GM19239 (cell line): ENCODE measurements around the gene MAP2K5.
A peak's percentile ranks its signal among the peaks of the same experiment; 100 is the strongest.
"Not testable (repeated sequence)": the region's sequence is repeated elsewhere in the genome, so short reads cannot be mapped to it uniquely, and the experiment has no call there.

Experiments used
- DNase-seq: peaks from one replicate; pipeline ENCODE4 v3.0.0; 2011; ENCODE audit warnings: low spot score; ENCODE audit not compliant: insufficient read length
- FAIRE-seq: peaks from 2 replicates; lab custom pipeline; 2011; peaks lifted over from hg19 to GRCh38; lab: Jason Lieb, UNC

Gene MAP2K5

DNA sequence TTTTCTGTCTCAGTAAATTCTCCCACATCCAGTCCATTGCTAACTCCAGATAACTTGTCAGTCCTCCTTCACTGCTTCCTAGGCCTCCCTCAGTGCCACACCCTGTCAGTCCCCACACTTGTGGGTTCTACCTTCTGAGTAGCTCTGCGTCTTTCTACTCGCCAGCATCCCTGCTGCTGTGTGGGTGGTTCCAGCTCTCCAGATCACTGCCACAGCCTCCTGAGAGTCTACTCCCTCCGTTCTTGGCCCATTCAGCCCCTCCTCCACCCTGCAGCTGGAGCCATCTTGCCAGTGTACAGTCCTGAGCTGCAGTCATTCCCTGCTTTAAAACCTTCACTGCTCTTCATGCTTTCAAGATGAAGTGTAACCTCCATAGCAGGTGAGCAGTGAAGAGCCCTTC is 45.3 kb downstream of the MAP2K5 start:
- no peak for DNase-seq
- no peak for FAIRE-seq

DNA sequence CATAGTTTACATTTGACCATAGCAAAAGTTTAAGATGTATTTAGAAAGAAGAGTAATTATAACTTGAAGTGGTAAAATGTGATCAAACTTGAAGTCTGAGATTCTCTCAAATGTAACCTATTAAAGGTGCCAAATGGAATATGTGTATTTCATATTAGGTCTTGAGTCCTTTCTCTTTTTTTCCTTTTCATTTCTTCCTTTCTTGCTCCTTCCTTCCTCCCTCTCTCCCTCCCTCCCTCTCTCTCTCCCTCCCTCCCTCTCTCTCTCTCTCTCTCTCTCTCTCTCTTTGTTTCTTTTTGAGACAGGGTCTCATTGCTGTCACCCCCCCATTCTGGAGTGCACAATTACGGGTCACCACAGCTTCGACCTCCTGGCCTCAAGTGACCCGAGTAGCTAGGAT is 47.7 kb downstream of the MAP2K5 start:
- DNase-seq: no peak
- FAIRE-seq: no peak

DNA sequence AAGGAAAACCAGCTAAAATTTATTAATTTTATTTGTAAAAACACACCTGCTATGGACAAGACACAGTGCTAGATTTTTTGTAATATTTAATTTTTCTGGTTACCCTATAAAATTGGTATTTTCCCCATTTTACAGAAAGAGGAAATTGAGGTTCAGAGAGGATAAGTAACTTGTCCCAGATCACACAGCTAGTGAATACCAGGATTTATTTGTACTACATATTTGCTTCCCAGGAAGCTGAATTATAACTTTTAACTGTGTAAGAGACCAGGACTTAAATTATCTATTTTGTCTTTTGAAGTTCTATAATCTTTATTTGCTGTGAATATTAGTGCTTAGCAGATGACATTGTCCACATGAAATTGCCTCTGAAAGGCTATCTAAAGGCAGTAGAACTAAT is 49.7 kb downstream of the MAP2K5 start:
- no peak for DNase-seq
- no peak for FAIRE-seq

DNA sequence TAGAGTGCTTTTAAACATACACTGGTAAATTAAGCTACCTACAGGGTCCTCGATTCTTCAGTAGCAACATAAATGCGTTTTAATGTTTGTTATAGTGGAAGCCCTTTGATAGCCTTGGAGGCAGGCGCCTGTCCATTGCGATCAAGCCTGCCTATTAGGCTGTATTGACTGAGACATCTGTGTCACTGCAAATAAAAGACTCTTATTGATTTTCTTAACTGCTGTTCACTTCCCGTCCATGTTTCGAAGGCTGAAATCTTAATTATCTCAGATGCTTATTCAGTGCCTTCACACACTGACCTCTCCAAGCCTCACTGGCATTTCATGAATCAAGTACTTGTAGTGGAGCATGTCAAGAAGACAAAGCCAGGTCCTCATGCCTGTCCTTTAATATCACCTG is 51.1 kb downstream of the MAP2K5 start:
- no peak for FAIRE-seq
- DNase-seq: no peak

DNA sequence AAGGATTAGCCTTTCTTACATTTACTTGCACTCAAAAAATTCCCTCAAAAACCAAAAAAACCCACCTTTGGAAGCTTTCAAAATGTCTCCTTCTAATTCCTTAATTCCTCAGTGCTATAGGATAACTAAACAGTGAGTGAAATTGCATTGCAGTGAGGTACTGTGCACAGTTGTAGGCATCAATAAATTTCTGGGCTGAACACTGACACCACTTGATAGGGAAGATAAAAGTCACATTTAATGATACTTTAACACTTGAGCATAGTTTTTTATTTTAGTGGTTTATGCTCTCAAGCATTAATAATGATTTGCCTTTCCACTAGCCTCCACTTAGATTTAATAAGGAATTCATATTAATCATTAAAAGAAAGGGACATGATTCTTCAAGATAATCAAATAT is 52.3 kb downstream of the MAP2K5 start:
- DNase-seq (no peak), FAIRE-seq (no peak)

DNA sequence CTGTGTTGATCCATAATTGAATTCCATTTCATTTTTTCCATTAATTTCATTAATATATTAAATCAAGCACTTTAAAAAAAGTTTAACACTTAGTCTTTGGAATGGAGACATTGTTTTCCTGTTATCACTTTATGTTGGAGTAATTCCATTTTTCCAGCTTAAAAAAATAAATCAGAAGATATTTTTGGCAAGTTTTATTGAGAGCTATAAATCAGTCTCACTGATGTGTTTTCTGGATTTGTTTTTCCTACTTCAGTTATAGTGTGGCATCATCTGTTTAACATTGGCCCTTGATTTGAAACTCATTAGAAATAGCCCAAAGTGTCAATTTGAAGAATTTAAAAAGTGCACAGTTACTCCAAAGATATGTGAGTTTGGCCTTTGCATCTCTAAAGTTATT is 53.1 kb downstream of the MAP2K5 start:
- DNase-seq (no peak), FAIRE-seq (no peak)

DNA sequence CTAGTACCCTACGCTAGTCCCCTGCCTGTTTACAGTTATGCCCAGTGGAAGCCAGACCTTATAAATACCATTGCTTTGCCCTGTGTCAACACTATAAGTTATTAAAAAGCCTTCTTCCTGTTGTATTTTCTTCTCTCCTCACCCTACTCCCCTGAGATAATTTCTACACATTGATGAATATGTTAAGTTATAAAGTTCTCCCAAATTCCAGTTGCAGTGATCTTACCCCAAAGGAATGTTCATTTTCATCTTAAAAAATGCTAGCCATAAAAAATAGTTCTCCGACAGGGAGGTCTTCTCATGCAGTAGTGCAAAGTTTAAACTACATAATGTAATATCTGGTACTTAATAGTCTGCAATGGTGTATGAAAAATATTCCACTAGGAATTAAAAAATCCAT is 58.6 kb downstream of the MAP2K5 start:
- no peak for FAIRE-seq
- no peak for DNase-seq

DNA sequence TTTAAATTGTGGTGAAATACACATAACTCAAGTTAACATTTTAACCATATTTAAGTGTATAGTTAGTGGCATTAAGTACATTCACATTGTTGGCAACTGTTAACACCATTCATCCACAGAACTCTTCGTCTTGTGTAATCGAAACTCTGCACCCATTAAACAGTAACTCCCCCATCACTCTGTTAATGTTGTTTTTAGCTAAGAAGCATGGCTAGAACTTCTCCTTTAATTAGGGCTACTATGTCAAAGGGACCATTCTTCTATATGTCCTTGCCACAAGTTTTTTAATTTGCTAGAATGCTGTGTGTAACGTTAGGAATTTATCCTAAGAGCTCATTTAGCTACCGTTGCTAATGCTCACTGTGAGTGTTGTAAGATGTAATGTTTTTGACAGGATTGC is 60.6 kb downstream of the MAP2K5 start:
- FAIRE-seq (no peak), DNase-seq (no peak)

DNA sequence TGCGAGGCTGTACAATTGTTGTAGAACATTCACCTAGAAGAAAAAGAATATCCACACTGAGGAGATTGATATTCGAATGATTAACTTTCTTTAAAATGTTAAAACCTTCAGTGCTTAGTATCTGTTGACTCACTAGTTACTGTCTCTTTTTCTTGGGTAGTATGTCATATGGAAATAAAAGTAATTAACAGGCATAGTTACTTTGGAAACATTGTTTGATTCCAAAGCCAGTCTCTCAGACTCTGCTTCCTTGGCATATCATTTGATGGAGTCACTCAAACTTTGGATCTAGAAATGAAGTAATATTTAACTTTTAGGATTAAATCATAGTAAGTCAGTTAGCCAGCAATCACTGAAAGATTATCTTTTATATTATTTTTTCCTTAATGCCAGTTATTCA is 63.4 kb downstream of the MAP2K5 start:
- FAIRE-seq (no peak), DNase-seq (no peak)

DNA sequence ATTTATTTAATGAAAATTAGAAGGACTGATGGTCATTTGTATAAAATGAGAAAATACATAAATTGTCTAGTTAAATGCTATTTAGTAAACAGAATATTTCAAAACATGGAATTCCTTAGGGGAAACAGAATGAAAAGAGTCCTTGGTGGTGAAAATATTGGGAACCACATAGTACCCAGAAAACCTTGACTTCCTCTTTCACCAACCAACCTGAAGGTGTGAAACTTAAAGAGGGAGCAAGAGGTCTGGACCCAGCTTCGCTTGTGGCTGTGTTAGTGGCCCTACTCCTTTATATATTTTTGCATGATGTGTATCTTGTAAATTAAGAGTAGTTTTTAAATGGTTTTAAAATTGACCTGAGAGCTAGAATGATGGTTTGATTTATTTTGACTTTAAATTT is 64.2 kb downstream of the MAP2K5 start:
- DNase-seq (no peak), FAIRE-seq (no peak)

DNA sequence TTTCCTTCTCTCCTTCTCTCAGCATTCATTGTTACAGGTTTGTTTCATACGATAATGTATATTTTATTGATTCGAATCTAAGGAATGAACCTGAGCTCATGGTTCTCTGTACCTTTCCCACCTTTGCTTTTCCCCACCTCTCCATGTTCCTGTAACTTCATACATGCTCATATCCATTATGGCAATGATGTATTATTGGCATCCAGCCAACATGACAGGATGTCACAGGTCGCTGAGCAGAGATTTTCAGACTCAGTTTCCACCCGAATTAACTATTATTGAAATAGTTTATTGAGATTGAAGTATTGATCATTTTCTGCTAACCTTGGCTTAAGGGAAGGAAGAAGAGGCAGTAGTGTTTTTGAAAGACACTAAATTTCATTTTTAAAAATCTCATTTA is 64.8 kb downstream of the MAP2K5 start:
- FAIRE-seq: no peak
- no peak for DNase-seq

DNA sequence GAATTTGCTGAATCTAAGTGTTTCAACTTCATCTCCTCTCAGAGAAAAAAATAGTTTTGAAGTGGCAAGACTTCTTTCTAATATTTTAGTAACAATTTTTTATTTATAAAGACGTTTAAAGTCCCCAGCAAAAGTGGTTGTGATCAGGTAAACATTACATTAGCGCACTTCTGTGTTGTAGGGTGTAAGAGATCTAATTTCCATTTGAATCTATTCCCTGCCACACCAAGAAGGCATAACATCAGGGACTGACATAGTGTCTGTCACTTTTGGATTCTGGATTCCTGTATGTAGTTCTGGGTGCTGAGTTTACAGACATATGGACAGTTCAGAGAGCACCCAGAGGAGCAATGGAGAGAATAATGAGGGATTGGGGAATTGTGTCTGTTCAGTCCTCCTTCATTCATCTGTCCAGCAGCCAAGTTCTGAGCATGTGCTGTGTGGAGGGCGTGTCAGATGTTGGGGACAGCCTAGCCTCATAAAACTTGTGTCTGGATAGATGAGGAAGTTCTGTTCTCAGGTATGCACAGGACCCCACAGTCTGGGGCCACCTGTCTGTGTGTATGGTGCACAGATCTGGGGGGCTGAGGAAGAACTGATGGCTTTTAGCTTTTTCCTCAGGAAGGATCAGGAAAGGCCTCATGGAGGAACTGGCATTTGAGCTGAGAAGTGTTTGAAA is 65.6 kb downstream of the MAP2K5 start:
- no peak for FAIRE-seq

DNA sequence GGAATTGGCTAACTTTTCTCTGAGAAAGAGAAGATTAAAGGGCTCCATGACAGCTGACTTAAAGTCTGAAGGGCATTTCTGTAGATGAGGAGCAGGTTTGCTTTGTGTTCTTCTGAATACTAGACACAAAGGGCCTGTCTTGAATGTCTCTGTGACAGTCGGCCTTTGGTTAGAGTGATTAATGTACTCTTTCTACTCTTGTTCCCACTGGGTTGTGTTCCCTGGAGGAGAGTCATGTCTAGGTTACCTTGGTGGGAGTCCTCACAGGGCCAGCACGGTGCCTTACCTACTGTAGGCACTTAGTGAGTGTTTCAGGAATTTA is 66.1 kb downstream of the MAP2K5 start:
- FAIRE-seq (no peak), DNase-seq (no peak)

More for the DNA sequence above, 65.6 kb downstream of the MAP2K5 start:
- no peak for DNase-seq

DNA sequence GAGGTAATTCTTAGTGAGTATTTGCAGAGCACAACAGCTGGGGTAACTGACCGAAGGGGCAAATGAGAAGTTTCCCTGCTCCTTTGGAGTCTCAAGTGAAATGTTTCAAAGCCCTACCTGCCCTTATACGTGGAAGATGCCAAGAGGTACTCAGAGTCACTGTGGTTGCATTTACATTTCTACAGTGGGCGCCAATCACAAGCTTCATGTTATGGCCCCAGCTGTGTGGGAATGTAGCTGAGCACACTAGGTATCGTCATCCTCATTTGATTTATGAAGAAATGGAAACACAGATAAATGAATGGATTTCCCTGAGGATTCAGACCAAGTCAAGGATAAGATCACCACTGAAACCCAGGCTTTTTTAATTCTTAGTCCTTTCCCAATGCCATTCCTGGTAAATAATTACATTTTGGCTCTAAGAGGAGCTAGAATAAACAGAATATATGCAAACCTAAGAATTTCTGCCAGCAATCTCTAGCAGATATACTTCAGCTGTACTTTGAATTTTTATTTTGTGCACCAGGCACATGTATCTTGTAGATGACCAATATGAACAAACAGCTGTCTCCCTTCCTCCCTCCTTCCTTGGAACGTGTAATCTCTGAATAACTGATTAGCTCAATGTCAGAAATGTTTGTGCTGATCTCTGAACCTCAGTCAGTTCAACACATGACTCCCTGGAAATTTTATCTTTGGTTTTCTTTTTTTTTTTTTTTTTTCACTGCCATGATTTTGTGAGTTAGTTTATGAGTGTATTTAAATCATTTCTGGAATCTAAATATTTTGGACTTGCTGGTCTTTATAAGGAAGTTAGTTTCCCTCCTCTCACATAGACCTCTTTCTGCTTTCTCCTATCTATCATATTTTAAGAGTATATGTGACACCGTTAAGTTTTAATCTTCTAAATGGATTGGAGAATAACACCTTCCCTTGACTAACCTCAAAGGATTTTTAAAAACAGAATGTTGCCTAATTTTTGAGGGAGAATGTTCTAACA is 69.2 kb downstream of the MAP2K5 start:
- FAIRE-seq: no peak
- DNase-seq: no peak

DNA sequence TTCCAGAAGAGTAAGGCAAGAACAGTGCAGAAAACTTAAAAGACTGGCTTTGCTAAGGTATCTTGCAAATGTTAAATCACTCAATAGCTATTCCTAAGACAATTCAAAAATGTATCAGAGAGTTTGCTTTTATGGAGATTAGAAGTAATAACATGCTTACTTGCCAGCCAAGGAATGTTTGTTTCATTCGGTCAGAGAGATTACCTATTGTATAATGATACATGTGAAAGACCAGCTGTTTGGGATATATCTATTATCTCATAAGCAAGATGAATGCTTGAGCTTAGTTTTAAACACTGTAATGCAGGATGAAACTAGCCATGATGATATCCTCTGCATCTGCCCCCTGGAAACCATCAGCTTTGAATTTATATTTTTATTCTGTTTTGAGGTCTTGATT is 70.7 kb downstream of the MAP2K5 start:
- FAIRE-seq (no peak), DNase-seq (no peak)

DNA sequence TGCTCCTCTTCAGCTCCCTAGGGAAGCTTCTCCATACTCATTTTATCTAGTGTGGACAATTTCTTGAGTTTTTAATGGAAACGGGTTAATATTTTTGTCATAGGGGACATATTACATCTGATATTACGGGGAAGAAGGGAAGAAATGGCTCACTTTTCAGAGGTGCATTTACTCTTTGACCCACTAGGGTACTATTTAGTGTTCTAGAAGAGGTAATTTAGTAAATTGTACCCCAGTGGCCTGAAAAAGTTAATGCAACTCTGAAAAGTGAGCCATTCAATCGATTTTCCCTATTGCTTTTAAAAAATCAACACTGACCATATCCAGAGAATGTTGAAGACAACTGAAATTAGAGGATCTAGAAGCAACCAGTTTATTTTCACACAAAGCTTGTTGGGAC is 71.2 kb downstream of the MAP2K5 start:
- DNase-seq (no peak), FAIRE-seq (no peak)

DNA sequence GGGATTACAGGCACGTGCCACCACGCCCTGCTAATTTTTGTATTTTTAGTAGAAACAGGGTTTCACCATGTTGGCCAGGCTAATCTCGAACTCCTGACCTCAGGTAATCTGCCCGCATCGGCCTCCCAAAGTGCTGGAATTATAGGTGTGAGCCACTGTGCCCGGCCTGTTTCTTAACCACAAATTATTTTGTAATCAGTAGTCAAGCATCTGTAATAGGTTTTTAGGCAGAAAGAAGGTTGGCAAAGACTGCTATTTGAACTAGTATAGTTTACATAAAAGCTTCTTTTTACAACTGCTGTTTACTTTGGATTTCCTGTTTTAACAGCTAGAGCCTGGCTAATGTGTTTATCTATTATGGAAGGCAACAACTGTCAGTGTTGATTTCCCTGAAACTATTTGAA is 72.6 kb downstream of the MAP2K5 start:
- DNase-seq, FAIRE-seq: not testable (repeated sequence)

DNA sequence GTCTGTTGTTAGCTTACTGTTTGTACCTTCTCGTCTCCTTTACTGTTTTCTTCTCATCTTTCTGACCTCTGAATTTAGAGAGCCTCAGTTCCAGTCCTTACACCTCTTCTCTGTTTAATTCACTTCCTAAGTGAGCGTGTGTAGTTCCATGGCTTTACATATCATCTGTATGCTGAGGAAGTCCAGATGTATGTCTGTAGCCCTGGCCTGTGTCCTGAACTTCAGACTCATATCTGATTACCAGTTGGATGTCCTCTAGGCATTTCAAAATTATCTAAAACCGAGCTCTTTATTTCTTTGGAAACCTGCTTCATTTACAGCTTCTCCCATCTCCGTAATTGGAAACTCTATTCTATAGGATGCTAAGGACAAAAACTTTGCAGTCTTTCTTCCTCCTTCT is 75.8 kb downstream of the MAP2K5 start:
- FAIRE-seq: no peak

DNA sequence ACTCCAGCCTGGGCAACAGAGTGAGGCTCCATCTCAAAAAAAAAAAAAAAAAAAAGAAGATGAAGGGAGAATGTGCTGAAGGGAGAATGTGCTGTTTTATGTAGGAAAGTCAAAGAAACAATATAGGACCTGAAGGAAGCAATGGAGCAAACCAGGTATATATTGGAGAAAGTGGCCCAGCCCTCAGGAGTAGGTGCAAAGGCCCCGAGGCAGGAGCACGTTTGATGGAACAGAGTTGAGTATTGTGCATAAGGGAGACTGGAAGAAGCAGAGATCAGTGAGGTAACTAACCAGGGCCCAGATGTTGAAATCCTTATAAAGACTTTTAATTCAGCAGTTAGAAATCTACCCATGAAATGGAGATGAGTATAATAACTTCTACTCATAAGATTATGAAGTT is 79.6 kb downstream of the MAP2K5 start:
- DNase-seq: no peak
- no peak for FAIRE-seq

More for the DNA sequence above, 75.8 kb downstream of the MAP2K5 start:
- no peak for DNase-seq

DNA sequence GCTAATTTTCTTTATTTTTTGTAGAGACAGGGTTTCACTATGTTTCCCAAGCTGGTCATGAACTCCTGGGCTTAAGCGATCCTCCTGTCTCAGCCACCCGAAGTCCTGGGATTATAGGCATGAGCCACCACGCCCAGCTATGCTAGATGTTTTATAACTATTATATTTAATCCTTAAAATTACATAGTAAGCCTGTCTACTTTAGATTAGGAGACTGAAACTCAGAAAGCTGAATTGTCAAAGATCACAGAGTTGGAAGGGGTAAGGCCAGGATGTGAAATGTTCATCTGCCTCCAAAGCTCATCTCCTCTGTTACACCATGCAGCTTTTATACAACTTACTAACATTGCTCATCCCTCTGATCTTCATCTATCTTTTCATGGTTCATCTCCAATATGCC is 89.8 kb downstream of the MAP2K5 start:
- DNase-seq: no peak

DNA sequence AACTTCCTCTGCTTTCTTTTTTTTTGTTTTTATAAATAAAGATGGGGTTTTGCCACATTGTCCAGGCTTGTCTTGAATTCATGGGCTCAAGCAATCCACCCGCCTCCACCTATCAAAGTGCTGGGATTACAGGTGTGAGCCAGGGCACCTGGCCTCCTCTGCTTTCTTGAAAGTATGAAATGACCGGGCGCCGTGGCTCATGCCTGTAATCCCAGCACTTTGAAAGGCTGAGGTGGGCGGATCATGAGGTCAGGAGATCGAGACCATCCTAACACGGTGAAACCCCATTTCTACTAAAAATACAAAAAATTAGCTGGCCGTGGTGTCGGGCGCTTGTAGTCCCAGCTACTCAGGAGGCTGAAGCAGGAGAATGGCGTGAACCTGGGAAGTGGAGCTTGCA is 93.4 kb downstream of the MAP2K5 start:
- DNase-seq, FAIRE-seq: not testable (repeated sequence)

More for the DNA sequence above, 89.8 kb downstream of the MAP2K5 start:
- FAIRE-seq: no peak

DNA sequence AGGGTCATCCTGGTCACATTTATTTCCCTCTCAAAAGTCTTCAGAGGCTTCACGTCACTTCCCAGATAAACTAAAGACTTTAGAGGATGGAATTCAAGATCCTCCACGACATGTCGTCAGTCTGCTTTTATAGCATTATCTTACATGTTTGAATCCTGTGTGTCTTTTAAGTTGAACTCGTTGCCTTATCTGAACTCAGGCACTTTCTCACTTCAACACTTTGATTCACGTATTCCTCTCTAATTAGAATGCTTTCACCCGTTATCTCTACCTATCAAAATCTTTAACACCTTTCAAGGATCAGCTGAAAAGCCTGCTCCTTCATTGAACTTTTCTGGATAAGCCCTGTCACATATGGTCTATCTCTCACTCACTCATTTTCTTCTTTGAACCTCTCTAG is 97.1 kb downstream of the MAP2K5 start:
- FAIRE-seq: peak; percentile 11
- no peak for DNase-seq
